ENCODE data around the gene CIRBP. TPM values are rescaled to one million over a fixed set of nuclear protein-coding genes. Genes with fewer than 3 reads are reported as not detected.

The CIRBP gene
- polyA plus RNA-seq, 1 donor = 564 TPM

DNA sequence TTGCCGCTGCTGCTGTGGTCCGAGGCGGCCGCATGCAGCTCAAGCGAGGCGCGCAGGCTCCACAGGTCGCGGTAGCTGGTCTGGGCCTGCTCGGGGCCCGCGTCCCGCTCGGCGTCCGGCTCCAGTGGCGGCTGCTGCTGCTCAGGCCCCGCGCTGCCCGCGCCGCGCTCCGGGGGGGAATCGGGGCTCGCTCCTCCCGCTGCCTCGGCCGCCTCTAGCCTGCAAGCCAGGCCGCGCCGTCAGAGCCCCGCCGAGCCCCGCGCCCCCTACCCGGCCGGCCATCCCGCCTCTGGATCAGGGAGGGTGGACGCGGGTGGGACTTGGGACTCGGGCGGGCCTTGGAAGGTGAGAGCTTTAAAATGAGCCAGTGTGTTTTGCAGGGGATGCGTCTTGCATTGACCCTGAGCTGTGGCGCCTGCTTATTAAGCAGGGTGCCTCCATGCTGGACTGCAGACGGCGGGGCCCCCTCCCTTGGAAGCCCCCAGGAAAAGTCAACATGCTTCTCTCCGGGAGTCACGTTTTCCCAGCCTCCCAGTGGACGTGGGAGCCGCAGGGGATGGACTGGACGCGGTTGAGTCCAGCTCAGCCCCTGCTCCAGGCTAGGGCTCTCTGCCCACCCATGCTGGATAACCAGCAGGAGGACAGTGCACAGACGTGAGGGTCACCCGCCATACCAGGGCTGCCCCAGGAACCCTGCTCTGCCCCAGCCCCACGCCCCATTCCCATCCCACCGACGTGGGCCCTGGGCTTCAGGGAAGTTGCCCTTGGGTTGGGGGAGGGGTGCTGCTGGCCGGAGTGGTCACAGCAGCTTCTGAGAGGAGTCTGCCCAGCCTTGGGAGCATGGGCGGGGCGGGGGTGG is 39.0 kb upstream of the CIRBP start:
- H3K4me1 ChIP-seq (ENCODE audit: control insufficient read depth, insufficient read depth, low read length) = peaks cover 28% of the 10 kb centered on the region
- H3K27ac ChIP-seq (ENCODE audit: low read length) = no peak overlapping the region
- H3K9me3 ChIP-seq (ENCODE audit: control insufficient read depth, low read depth, low read length) = peaks cover 5% of the 10 kb centered on the region
- H3K36me3 ChIP-seq (ENCODE audit: control insufficient read depth, insufficient read depth, low read length) = peaks cover 22% of the 10 kb centered on the region
- no peak for DNase-seq
- H3K27me3 ChIP-seq (ENCODE audit: control insufficient read depth, insufficient read depth, low read length) = no peaks in the 10 kb centered on the region
- WGBS (ENCODE audit: insufficient coverage, low lambda C conversion rate) = no CpG with 5 or more reads among the region's 61 CpGs
- H3K4me3 ChIP-seq (ENCODE audit: low read length) = no peak overlapping the region

DNA sequence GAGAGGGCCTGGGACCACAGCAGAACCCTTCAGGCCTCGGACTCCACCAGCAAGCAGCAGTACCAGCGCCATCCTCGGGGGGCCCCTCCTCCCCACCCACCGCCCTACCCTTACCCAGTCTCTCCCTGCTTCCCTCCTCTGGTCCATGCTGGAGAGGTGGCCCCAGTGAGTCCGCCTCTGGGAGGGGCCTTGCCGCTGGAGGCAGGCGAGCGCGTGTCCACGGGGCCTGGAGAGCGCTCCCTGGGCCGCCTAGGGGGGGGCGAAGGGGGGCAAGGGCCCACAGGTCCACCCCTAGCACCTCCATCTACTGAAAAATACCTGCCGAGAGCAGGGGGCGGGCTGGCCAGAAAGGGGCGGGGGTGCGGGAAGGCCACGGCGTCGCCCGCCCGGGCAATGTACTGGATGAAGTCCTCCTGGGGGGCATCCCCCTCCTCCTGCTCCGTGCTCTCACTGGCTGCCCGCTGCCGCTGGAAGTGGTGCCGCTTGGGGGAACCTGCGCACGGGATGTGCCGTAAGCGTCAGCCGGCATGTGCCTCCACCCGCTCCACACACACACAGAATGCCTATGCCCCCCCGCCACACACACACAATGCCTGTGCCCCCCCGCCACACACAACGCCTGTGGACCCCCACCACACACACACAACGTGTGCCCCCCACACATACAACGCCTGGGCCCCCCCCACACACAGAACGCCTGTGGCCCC is 38.2 kb upstream of the CIRBP start:
- no peak overlapping the region for H3K27ac ChIP-seq (ENCODE audit: low read length)

DNA sequence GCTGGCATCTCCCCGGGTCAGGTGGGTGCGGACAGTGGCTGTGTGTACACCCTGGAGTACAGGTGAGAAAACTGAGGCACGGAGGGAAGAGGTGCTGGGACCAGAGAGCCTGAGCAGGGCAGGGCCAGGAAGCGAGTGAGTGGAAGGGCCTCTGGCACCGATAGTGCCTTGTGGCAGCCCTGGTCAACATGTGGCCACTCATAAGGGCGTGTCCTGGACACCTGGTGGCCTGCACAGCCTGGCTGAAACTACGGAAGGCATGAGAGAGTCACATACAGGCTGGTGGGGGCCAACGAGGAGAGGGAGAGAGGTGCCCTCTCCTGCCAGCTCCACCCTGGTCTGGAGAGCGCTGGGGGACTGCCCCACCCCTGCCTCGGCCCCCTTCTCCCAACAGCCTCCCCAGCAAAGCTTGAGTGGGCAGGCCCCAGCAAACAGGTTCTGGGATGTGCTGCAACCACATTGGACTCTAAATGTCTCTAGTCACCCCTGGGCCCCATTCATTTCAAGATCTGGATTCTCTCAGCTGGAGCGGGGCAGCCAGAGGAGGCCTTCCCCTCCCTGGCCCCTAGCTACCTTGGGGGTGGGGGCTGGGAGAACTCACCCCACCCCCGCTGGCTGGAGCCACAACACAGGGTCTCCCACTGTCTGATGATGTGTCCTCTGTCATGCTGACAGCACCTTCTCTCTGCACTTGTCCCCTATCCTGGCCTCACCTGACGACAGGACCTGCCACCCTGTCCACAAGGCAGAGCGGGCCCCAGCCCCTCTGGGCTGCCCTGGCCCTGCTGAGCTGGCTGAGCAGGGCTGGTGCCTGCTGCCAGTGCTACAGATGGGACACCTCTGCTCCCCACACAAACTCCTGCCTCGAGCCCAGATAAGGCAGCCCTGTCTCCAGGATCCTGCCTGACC is 37.1 kb upstream of the CIRBP start:
- DNase-seq = no peak
- Histone ChIP-seq H3K36me3 (ENCODE audit: control insufficient read depth, insufficient read depth, low read length) (peaks cover 8% of the 10 kb centered on the region), H3K4me3 (ENCODE audit: low read length) (no peak overlapping the region), H3K27me3 (ENCODE audit: control insufficient read depth, insufficient read depth, low read length) (peaks cover 12% of the 10 kb centered on the region), H3K9me3 (ENCODE audit: control insufficient read depth, low read depth, low read length) (peaks cover 9% of the 10 kb centered on the region), H3K4me1 (ENCODE audit: control insufficient read depth, insufficient read depth, low read length) (peaks cover 28% of the 10 kb centered on the region), H3K27ac (ENCODE audit: low read length) (no peak overlapping the region)
- no CpG with 5 or more reads among the region's 15 CpGs for WGBS (ENCODE audit: insufficient coverage, low lambda C conversion rate)

More for the DNA sequence above, 38.2 kb upstream of the CIRBP start:
- no peak overlapping the region for H3K4me3 ChIP-seq (ENCODE audit: low read length)
- peaks cover 17% of the 10 kb centered on the region for H3K36me3 ChIP-seq (ENCODE audit: control insufficient read depth, insufficient read depth, low read length)
- H3K4me1 ChIP-seq (ENCODE audit: control insufficient read depth, insufficient read depth, low read length) = peaks cover 28% of the 10 kb centered on the region
- no CpG with 5 or more reads among the region's 38 CpGs for WGBS (ENCODE audit: insufficient coverage, low lambda C conversion rate)
- no peak for DNase-seq
- peaks cover 5% of the 10 kb centered on the region for H3K9me3 ChIP-seq (ENCODE audit: control insufficient read depth, low read depth, low read length)
- peaks cover 5% of the 10 kb centered on the region for H3K27me3 ChIP-seq (ENCODE audit: control insufficient read depth, insufficient read depth, low read length)

DNA sequence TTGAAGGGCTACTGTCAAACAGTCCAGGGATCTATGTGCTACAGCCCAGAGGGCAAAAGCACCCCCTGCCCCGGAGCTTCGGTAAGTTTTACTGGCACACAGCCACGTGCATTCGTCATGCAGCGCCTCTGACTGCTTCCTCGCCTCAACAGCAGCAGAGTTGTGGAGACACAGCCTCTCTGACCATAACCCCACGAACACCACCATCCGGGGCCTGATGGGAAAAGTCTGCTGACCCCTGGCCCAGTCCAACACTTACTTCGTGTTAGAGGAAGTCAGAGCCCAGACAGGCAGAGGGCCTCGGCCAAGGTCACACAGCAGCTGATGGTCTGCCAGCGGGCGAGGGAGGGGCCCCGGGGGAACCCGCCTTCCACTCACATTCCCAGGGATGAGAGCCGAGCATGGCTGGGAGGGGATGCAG is 36.5 kb upstream of the CIRBP start:
- no CpG with 5 or more reads among the region's 15 CpGs for WGBS (ENCODE audit: insufficient coverage, low lambda C conversion rate)
- Histone ChIP-seq H3K9me3 (ENCODE audit: control insufficient read depth, low read depth, low read length) (peaks cover 13% of the 10 kb centered on the region), H3K4me1 (ENCODE audit: control insufficient read depth, insufficient read depth, low read length) (peaks cover 31% of the 10 kb centered on the region), H3K27ac (ENCODE audit: low read length) (no peak overlapping the region), H3K27me3 (ENCODE audit: control insufficient read depth, insufficient read depth, low read length) (peaks cover 17% of the 10 kb centered on the region), H3K4me3 (ENCODE audit: low read length) (no peak overlapping the region), H3K36me3 (ENCODE audit: control insufficient read depth, insufficient read depth, low read length) (peaks cover 3% of the 10 kb centered on the region)
- DNase-seq = no peak

DNA sequence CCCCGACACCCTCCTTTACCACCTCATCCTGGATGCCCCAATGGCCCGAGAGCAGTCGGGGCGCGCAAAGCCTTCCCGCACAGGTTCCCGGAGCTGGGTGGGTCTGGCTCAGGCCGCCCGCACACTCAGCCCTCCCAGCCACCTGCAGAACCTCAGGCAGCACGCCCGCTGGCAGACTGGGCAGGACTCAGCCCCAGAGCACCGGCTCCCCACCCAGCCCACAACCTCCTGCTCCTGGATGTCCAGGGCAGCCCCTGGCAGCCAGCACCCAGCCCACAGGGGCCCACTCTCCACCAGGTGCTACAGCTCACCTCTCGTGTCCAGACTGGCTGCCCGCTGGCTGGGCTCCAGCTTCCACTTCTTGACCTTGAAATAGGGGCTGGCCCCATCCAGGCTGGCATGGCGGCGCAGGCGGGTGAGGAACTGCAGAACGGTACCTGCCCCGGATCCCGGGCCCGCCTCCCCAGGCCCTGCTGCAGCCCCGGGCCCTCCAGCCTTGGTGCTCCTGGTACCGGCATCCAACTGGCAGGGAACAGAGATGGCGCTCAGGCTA is 35.9 kb upstream of the CIRBP start:
- Histone ChIP-seq H3K9me3 (ENCODE audit: control insufficient read depth, low read depth, low read length) (peaks cover 13% of the 10 kb centered on the region), H3K4me3 (ENCODE audit: low read length) (no peak overlapping the region), H3K27me3 (ENCODE audit: control insufficient read depth, insufficient read depth, low read length) (peaks cover 20% of the 10 kb centered on the region), H3K27ac (ENCODE audit: low read length) (no peak overlapping the region), H3K4me1 (ENCODE audit: control insufficient read depth, insufficient read depth, low read length) (peaks cover 34% of the 10 kb centered on the region), H3K36me3 (ENCODE audit: control insufficient read depth, insufficient read depth, low read length) (peaks cover under 1% of the 10 kb centered on the region)
- no CpG with 5 or more reads among the region's 24 CpGs for WGBS (ENCODE audit: insufficient coverage, low lambda C conversion rate)
- no peak for DNase-seq

DNA sequence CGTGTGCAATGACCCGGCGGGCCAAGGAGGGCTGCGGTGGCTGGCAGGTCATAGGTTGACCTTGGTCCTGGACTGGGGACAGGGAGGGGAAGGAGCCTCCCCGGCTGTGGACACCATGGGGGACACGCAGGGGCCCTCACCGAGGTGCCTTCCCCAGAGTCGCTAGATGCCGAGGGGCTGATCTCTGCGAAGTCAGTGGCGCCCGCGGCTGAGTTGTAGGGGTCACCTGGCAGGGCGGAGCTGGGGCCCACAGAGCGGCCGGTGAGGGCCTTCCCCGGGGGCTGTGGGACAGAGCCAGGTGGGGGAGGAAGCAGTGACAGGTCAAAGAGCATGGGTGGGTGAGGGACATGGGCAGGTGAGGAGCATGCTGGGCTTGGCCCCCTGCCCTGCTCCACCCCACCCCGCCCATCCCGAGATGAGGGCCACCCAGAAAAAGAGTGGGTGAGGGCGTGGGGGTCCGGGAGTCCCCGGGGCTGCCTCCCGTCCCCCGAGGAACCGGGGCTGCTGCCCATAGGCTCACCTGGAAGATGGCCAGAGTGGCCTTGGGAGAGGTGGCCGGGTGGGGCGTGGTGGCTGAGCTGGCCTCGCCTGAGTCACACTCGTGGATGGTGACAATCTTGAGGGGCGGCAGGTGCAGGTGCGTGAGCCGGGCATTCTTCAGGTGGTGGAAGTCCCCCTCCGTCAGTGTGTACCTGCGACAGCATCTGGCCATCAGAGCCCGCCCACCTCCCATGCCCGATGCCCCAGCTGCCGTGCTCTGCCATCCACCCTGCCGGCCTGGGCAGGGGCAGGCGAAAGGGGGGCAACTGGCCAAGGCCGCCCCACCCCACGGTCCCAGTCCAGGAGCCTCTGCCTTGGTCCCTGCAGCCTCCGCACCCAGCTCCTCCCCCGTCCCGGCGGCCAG is 34.8 kb upstream of the CIRBP start:
- WGBS (ENCODE audit: insufficient coverage, low lambda C conversion rate) = no CpG with 5 or more reads among the region's 45 CpGs
- H3K27ac ChIP-seq (ENCODE audit: low read length) = no peak overlapping the region
- H3K9me3 ChIP-seq (ENCODE audit: control insufficient read depth, low read depth, low read length) = peaks cover 13% of the 10 kb centered on the region
- H3K4me3 ChIP-seq (ENCODE audit: low read length) = no peak overlapping the region
- DNase-seq = no peak
- H3K4me1 ChIP-seq (ENCODE audit: control insufficient read depth, insufficient read depth, low read length) = peaks cover 38% of the 10 kb centered on the region
- H3K27me3 ChIP-seq (ENCODE audit: control insufficient read depth, insufficient read depth, low read length) = peaks cover 23% of the 10 kb centered on the region
- no peaks in the 10 kb centered on the region for H3K36me3 ChIP-seq (ENCODE audit: control insufficient read depth, insufficient read depth, low read length)

DNA sequence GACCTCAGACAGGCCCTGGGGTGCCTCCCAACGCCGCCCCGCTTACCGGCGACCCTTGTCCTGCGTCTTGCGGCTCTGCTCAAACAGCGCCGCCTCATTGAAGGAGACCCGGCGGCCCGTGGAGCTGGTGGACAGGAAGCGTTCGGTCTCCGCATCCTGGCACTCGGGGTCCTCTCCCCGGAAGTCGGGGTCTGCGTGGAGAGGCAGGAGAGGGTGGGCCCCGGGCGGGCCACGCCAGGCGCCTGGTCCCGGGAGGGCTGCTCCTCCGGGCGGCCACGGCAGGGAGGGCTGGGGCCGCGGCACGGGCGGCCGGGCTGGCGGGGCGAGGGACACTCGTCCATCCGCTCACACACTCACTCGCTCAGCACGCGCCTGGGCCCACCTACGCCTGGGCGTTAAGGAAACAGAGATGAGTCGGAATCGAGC is 34.2 kb upstream of the CIRBP start:
- no peak for DNase-seq

DNA sequence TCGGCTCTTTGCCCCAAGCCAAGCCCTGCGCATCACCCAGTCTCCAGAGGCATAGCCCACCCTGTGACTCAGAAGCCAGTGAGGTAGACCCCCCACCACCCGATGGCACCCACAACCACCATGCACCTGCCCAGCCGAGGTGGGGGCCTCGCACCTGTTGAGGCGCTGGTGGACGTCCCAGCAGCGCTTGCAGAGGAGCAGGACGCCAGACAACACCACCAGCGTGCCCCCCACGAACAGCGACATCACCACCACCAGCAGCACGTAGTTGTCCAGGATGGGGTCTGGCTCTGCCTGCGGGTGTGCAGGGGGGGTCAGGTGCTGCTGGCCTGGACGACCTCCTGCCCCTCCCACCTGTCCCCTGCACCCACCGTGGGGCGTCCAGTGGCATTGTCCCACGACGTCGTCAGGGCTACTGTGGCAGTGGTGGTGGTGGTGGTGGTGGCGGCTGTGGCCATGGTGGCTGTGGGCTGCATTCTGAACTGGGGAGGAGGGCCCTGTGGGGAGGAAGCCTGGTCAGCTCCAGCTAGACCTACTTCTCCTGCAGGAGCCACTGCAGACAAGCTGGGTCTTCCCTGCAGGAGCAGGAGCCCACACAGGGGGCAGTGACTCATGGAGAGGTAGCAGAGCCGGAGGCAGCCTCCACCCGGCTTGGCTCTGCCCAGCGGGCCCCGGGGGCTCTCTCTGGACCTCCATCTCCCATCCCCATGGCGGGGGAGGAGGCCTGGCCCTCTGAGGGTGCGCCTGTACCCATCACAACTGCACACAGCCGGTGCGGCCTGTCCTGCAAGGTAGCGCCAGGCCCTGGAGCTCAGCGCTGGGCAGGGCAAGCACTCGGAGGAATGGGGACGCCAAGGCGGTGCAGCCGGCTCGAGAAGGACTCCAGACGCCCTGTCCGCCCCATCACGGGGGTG is 33.2 kb upstream of the CIRBP start:
- Histone ChIP-seq H3K27me3 (ENCODE audit: control insufficient read depth, insufficient read depth, low read length) (peaks cover 23% of the 10 kb centered on the region), H3K36me3 (ENCODE audit: control insufficient read depth, insufficient read depth, low read length) (no peaks in the 10 kb centered on the region), H3K4me1 (ENCODE audit: control insufficient read depth, insufficient read depth, low read length) (peaks cover 42% of the 10 kb centered on the region), H3K27ac (ENCODE audit: low read length) (no peak overlapping the region), H3K4me3 (ENCODE audit: low read length) (no peak overlapping the region), H3K9me3 (ENCODE audit: control insufficient read depth, low read depth, low read length) (peaks cover 13% of the 10 kb centered on the region)
- no peak for DNase-seq
- WGBS (ENCODE audit: insufficient coverage, low lambda C conversion rate) = no CpG with 5 or more reads among the region's 39 CpGs

More for the DNA sequence above, 34.2 kb upstream of the CIRBP start:
- Histone ChIP-seq H3K4me3 (ENCODE audit: low read length) (no peak overlapping the region), H3K27me3 (ENCODE audit: control insufficient read depth, insufficient read depth, low read length) (peaks cover 23% of the 10 kb centered on the region), H3K36me3 (ENCODE audit: control insufficient read depth, insufficient read depth, low read length) (no peaks in the 10 kb centered on the region), H3K27ac (ENCODE audit: low read length) (no peak overlapping the region), H3K9me3 (ENCODE audit: control insufficient read depth, low read depth, low read length) (peaks cover 13% of the 10 kb centered on the region), H3K4me1 (ENCODE audit: control insufficient read depth, insufficient read depth, low read length) (peaks cover 44% of the 10 kb centered on the region)
- whole genome bisulfite sequencing (ENCODE audit: insufficient coverage, low lambda C conversion rate) = no CpG with 5 or more reads among the region's 43 CpGs
